Stromal cell of bone marrow (primary cell): ENCODE results near the gene IFT80.

Experiments
- DNase-seq: peaks from one replicate; pipeline ENCODE4 v3.0.0-alpha.2; 2012; ENCODE audit warnings: low read depth

IFT80 gene

GRCh38 chr3:160399125-160400029, at the start of gene IFT80, which contains the start of gene SMC4:
Gene IFT80, minus strand, starts transcription at chr3:160399225. Its CDS starts 14,625 bp downstream, at chr3:160384600.
Gene SMC4, plus strand, starts transcription at chr3:160399650. Its CDS starts 1,177 bp downstream, at chr3:160400827.
- DNase-seq, result peak; percentile 92

GRCh38 chr3:160447544-160447943, 48.5 kb upstream of the IFT80 start:
- DNase-seq, result peak; percentile 17

- no peak for DNase-seq
These were observed 47.6 kb upstream of the IFT80 start for GRCh38 chr3:160446522-160447056.

GRCh38 chr3:160445854-160446253, 46.8 kb upstream of the IFT80 start:
- no peak for DNase-seq

- no peak for DNase-seq
These were observed 45.4 kb upstream of the IFT80 start for GRCh38 chr3:160444411-160444810.

GRCh38 chr3:160440687-160441086, 41.7 kb upstream of the IFT80 start:
- DNase-seq, result no peak

- DNase-seq, result no peak
These were observed 38.0 kb upstream of the IFT80 start for GRCh38 chr3:160437083-160437455.

- no peak for DNase-seq
These were observed 36.7 kb upstream of the IFT80 start for GRCh38 chr3:160435747-160436146.

- DNase-seq, result no peak
These were observed 36.1 kb upstream of the IFT80 start for GRCh38 chr3:160435095-160435494.

- no peak for DNase-seq
These were observed 35.0 kb upstream of the IFT80 start for GRCh38 chr3:160434071-160434470.

- no peak for DNase-seq
These were observed 28.9 kb upstream of the IFT80 start for GRCh38 chr3:160427832-160428424.

GRCh38 chr3:160417311-160417710, 18.3 kb upstream of the IFT80 start:
- no peak for DNase-seq

GRCh38 chr3:160413613-160414248, 14.7 kb upstream of the IFT80 start:
- peak; percentile 64 for DNase-seq

GRCh38 chr3:160412477-160412876, 13.5 kb upstream of the IFT80 start:
- no peak for DNase-seq

- no peak for DNase-seq
These were observed 11.0 kb upstream of the IFT80 start for GRCh38 chr3:160409812-160410610.

GRCh38 chr3:160403796-160404470, 4.9 kb upstream of the IFT80 start:
- no peak for DNase-seq

- DNase-seq, result no peak
These were observed 4.1 kb upstream of the IFT80 start for GRCh38 chr3:160403028-160403545.

GRCh38 chr3:160402221-160403027, 3.4 kb upstream of the IFT80 start:
- no peak for DNase-seq

GRCh38 chr3:160401291-160402095, 2.5 kb upstream of the IFT80 start:
- DNase-seq, result no peak
